ENCODE results near the gene CEP128. TPM values are rescaled to one million over a fixed set of nuclear protein-coding genes. Genes with fewer than 3 reads are reported as not detected.

CEP128 gene
- total RNA-seq, 4 donors from 2014 or later: 1.3 to 29.8 (median 11.9) TPM

- no peak for TF ChIP-seq POLR2A (IDR thresholded peaks at IDR 0.05)
- Histone ChIP-seq H3K27ac (no peak overlapping the region), H3K9me3 (no peaks in the 10 kb centered on the region), H3K4me1 (no peaks in the 10 kb centered on the region), H3K4me3 (no peak overlapping the region), H3K36me3 (no peaks in the 10 kb centered on the region), H3K27me3 (no peaks in the 10 kb centered on the region)
- intact Hi-C loops (cut with DNase I; ENCODE audit: low total_unique reads): no loop called here
- DNase-seq: no peak
Measured at GRCh38 chr14:80584744-80585505, 356.6 kb downstream of the CEP128 start.

DNA sequence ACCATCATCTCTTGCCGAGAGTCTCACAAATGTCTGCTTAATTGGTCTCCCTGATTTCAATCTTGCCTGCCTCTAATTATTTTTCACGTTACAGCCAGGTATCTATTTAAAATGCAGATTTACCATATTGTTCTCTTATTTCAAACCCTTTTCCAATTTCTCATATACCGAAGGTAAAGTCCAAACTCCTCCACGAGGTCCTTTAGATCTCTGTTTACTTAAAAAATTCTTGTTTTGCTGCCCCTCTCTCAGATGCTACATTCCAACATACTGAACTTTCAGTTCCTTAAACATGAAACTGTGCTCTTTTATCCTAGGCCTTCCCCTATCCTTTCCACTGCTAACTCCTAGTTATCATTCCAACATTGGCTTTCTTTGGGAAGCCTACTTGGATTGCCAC lies 363.9 kb downstream of the CEP128 start:
- intact Hi-C loops (cut with DNase I; ENCODE audit: low total_unique reads): no loop called here
- Histone ChIP-seq H3K9me3 (no peaks in the 10 kb centered on the region), H3K27ac (no peak overlapping the region), H3K4me1 (no peaks in the 10 kb centered on the region), H3K4me3 (no peak overlapping the region), H3K27me3 (no peaks in the 10 kb centered on the region), H3K36me3 (no peaks in the 10 kb centered on the region)
- TF ChIP-seq POLR2A (IDR thresholded peaks at IDR 0.05): no peak
- TF ChIP-seq CTCF (IDR thresholded peaks at IDR 0.05): no peak
- no peak for DNase-seq

DNA sequence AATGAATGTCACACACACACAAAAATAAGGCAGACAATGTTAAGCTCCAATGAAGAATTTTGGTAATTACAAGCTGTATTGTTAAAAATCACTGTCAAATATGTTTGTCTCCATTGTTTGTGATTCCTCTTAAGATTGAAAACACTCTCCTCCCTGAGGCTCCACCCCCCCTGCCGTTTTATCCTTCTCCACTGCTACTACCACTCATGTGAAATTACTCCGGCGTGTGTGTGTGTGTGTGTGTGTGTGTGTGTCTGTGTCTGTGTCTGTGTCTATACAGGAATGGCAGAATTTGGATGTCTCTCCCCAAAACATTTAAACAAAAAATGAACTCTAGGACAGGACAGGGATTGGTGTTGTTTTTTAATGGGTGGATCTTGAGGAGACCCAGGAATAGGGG lies 365.1 kb downstream of the CEP128 start:
- no peak overlapping the region for H3K27ac ChIP-seq
- intact Hi-C loops (cut with DNase I; ENCODE audit: low total_unique reads): no loop called here
- TF ChIP-seq POLR2A (IDR thresholded peaks at IDR 0.05) (no peak), CTCF (IDR thresholded peaks at IDR 0.05) (no peak)
- no peaks in the 10 kb centered on the region for H3K9me3 ChIP-seq
- DNase-seq: no peak
- no peak overlapping the region for H3K4me3 ChIP-seq
- no peaks in the 10 kb centered on the region for H3K36me3 ChIP-seq
- no peaks in the 10 kb centered on the region for H3K27me3 ChIP-seq
- no peaks in the 10 kb centered on the region for H3K4me1 ChIP-seq

- DNase-seq: no peak
- H3K27ac ChIP-seq: no peak overlapping the region
- no peaks in the 10 kb centered on the region for H3K4me1 ChIP-seq
- intact Hi-C loops (cut with DNase I; ENCODE audit: low total_unique reads): no loop called here
- TF ChIP-seq CTCF (IDR thresholded peaks at IDR 0.05) (no peak), POLR2A (IDR thresholded peaks at IDR 0.05) (no peak)
- H3K4me3 ChIP-seq: no peak overlapping the region
- no peaks in the 10 kb centered on the region for H3K36me3 ChIP-seq
- no peaks in the 10 kb centered on the region for H3K27me3 ChIP-seq
- no peaks in the 10 kb centered on the region for H3K9me3 ChIP-seq
Measured at GRCh38 chr14:80575763-80576162, 365.8 kb downstream of the CEP128 start.

GRCh38 chr14:80572666-80573065 lies 368.9 kb downstream of the CEP128 start:
- H3K9me3 ChIP-seq: no peaks in the 10 kb centered on the region

More at GRCh38 chr14:80572666-80573065, 368.9 kb downstream of the CEP128 start:
- no peak for DNase-seq
- Histone ChIP-seq H3K4me3 (no peak overlapping the region), H3K27ac (no peak overlapping the region), H3K36me3 (no peaks in the 10 kb centered on the region), H3K4me1 (no peaks in the 10 kb centered on the region), H3K27me3 (no peaks in the 10 kb centered on the region)
- intact Hi-C loops (cut with DNase I; ENCODE audit: low total_unique reads): no loop called here
- no peak for TF ChIP-seq CTCF (IDR thresholded peaks at IDR 0.05)
- TF ChIP-seq POLR2A (IDR thresholded peaks at IDR 0.05): no peak

Measured in uterus (tissue), 4 donors.